Measurements from ENCODE around the gene STK39. TPM values are rescaled to one million over a fixed set of nuclear protein-coding genes. Genes with fewer than 3 reads are reported as not detected.

STK39 gene
- total and polyA plus RNA-seq, 2 donors (not counting 1 experiment from before 2014, with no cell fraction given) = 16.7 to 30.1 TPM

GRCh38 chr2:167940346-167940725 lies 307.1 kb downstream of the STK39 start:
- no peak for DNase-seq (ENCODE audit: low read depth in 2 of 2)
- Histone ChIP-seq H3K4me3 (replicated peaks in 1 of 4; ENCODE audit: control extremely low read depth in 1 of 4, insufficient read depth in 1 of 4, low read depth in 3 of 4, low read length in 4 of 4) (no peak overlapping the region), H3K79me2 (ENCODE audit: control insufficient read depth, insufficient read depth, low read length) (no peaks in the 10 kb centered on the region), H3K4me2 (ENCODE audit: extremely low read depth, insufficient read depth, low read length) (no peak overlapping the region), H4K20me1 (ENCODE audit: control insufficient read depth, extremely low read depth, insufficient read depth, low read length) (no peaks in the 10 kb centered on the region), H3K27me3 (ENCODE audit: control insufficient read depth, insufficient read depth, low read length) (no peaks in the 10 kb centered on the region), H3K9ac (ENCODE audit: insufficient read depth, low read length) (no peak overlapping the region), H2AFZ (ENCODE audit: low read length) (no peak overlapping the region), H3K9me3 (ENCODE audit: control insufficient read depth, insufficient read depth, low read depth, low read length) (no peaks in the 10 kb centered on the region), H3K27ac (ENCODE audit: insufficient read depth, low read length) (no peak overlapping the region), H3K36me3 (ENCODE audit: control insufficient read depth, insufficient read depth, low read length) (no peaks in the 10 kb centered on the region), H3K4me1 (ENCODE audit: control insufficient read depth, extremely low read depth, insufficient read depth, low read length) (no peaks in the 10 kb centered on the region)
- TF ChIP-seq CTCF (conservative IDR thresholded peaks at IDR 0.05 in 1 of 2, IDR thresholded peaks at IDR 0.05 in 1 of 2; ENCODE audit: low read depth in 1 of 2, low read length in 2 of 2) (no peak), EZH2 (IDR thresholded peaks at IDR 0.05; ENCODE audit: low read length, missing control alignments) (no peak)

- TF ChIP-seq EZH2 (IDR thresholded peaks at IDR 0.05; ENCODE audit: low read length, missing control alignments) (no peak), CTCF (conservative IDR thresholded peaks at IDR 0.05 in 1 of 2, IDR thresholded peaks at IDR 0.05 in 1 of 2; ENCODE audit: low read depth in 1 of 2, low read length in 2 of 2) (no peak)
- no peak overlapping the region for H2AFZ ChIP-seq (ENCODE audit: low read length)
- H4K20me1 ChIP-seq (ENCODE audit: control insufficient read depth, extremely low read depth, insufficient read depth, low read length) = no peaks in the 10 kb centered on the region
- DNase-seq (ENCODE audit: low read depth in 2 of 2) = no peak
- H3K4me3 ChIP-seq (replicated peaks in 1 of 4; ENCODE audit: control extremely low read depth in 1 of 4, insufficient read depth in 1 of 4, low read depth in 3 of 4, low read length in 4 of 4) = no peak overlapping the region
- H3K4me1 ChIP-seq (ENCODE audit: control insufficient read depth, extremely low read depth, insufficient read depth, low read length) = no peaks in the 10 kb centered on the region
- no peaks in the 10 kb centered on the region for H3K9me3 ChIP-seq (ENCODE audit: control insufficient read depth, insufficient read depth, low read depth, low read length)
- H3K9ac ChIP-seq (ENCODE audit: insufficient read depth, low read length) = no peak overlapping the region
- H3K27me3 ChIP-seq (ENCODE audit: control insufficient read depth, insufficient read depth, low read length) = no peaks in the 10 kb centered on the region
- no peaks in the 10 kb centered on the region for H3K36me3 ChIP-seq (ENCODE audit: control insufficient read depth, insufficient read depth, low read length)
- no peak overlapping the region for H3K4me2 ChIP-seq (ENCODE audit: extremely low read depth, insufficient read depth, low read length)
- H3K79me2 ChIP-seq (ENCODE audit: control insufficient read depth, insufficient read depth, low read length) = no peaks in the 10 kb centered on the region
- H3K27ac ChIP-seq (ENCODE audit: insufficient read depth, low read length) = no peak overlapping the region
These were observed 307.7 kb downstream of the STK39 start for GRCh38 chr2:167939514-167940345.

GRCh38 chr2:167937403-167937802 lies 310.0 kb downstream of the STK39 start:
- Histone ChIP-seq H3K36me3 (ENCODE audit: control insufficient read depth, insufficient read depth, low read length) (no peaks in the 10 kb centered on the region), H3K27ac (ENCODE audit: insufficient read depth, low read length) (no peak overlapping the region), H3K4me2 (ENCODE audit: extremely low read depth, insufficient read depth, low read length) (no peak overlapping the region), H3K79me2 (ENCODE audit: control insufficient read depth, insufficient read depth, low read length) (no peaks in the 10 kb centered on the region), H2AFZ (ENCODE audit: low read length) (no peak overlapping the region), H3K9ac (ENCODE audit: insufficient read depth, low read length) (no peak overlapping the region), H3K27me3 (ENCODE audit: control insufficient read depth, insufficient read depth, low read length) (no peaks in the 10 kb centered on the region), H4K20me1 (ENCODE audit: control insufficient read depth, extremely low read depth, insufficient read depth, low read length) (no peaks in the 10 kb centered on the region), H3K4me3 (replicated peaks in 1 of 4; ENCODE audit: control extremely low read depth in 1 of 4, insufficient read depth in 1 of 4, low read depth in 3 of 4, low read length in 4 of 4) (no peak overlapping the region), H3K9me3 (ENCODE audit: control insufficient read depth, insufficient read depth, low read depth, low read length) (no peaks in the 10 kb centered on the region), H3K4me1 (ENCODE audit: control insufficient read depth, extremely low read depth, insufficient read depth, low read length) (no peaks in the 10 kb centered on the region)
- DNase-seq (ENCODE audit: low read depth in 2 of 2) = no peak
- TF ChIP-seq EZH2 (IDR thresholded peaks at IDR 0.05; ENCODE audit: low read length, missing control alignments) = no peak
- TF ChIP-seq CTCF (conservative IDR thresholded peaks at IDR 0.05 in 1 of 2, IDR thresholded peaks at IDR 0.05 in 1 of 2; ENCODE audit: low read depth in 1 of 2, low read length in 2 of 2) = no peak

All from fibroblast of lung (primary cell).